ENCODE data around the gene CACNG5.
A peak's percentile ranks its signal among the peaks of the same experiment; 100 is the strongest.
"Not testable (repeated sequence)": the region's sequence is repeated elsewhere in the genome, so short reads cannot be mapped to it uniquely, and the experiment has no call there.

Gene CACNG5

GRCh38 chr17:66849851-66850580 lies 15.1 kb downstream of the CACNG5 start:
- DNase-seq (ENCODE audit: low read depth) = no peak

DNA sequence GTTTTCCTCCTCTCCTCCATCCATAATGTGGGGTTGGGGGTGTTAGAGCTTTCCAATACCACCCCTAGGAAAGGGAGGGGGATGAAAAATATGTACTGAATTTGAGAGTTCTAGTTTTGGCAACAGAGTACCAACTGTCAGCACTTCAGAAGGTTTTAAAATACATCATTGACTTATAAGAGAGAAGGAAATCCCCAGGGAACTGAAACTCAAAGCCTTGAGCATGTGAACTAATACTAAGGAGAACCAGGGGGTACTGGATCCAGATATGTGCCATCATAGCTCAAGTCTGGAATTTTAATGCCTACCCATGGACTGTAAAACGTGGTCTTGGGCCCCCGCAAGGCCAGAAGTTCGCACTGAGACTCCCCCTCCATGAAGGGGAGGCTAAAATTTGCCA lies 15.8 kb downstream of the CACNG5 start:
- no peak for DNase-seq (ENCODE audit: low read depth)

DNA sequence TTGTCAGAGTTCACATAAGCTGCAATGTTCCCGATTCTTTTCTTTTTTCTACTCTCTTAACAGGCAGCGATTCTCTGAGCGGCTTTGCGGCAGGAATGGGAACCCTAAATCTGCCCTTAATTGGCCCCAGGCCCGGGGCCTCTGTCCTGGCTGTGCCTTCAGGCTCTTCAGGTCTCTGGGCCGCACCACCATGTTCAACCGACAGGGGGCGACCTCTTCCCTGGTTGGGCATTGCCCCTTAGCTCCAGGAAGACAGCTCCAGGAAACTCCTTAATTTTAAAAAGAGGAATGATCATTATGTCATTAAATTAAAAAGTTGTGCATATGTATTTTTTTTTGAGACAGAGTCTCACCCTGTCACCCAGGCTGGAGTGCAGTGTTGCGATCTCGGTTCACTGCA lies 20.3 kb downstream of the CACNG5 start:
- no peak for DNase-seq (ENCODE audit: low read depth)

GRCh38 chr17:66858226-66859083 lies 23.5 kb downstream of the CACNG5 start:
- DNase-seq (ENCODE audit: low read depth) = no peak

GRCh38 chr17:66859353-66859752 lies 24.4 kb downstream of the CACNG5 start:
- DNase-seq (ENCODE audit: low read depth) = no peak

DNA sequence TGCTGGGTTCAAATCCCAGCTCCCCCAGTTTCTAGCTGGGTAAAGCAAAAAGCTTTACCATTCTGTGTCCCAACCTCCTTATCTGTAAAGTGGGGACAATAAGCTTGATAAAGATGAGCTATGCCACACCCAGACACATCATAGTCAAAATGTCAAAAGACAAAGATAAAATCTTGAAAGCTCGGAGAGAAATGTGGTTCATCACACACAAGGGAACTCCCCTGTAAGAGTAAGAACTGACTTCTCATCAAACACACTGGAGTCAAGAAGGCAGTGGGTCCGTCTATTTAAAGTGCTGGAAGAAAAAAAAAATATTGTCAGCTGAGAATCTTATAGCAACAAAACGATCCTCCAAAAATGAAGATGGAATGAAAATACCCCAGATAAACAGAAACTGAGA lies 25.3 kb downstream of the CACNG5 start:
- no peak for DNase-seq (ENCODE audit: low read depth)

GRCh38 chr17:66863820-66864219 lies 28.9 kb downstream of the CACNG5 start:
- no peak for DNase-seq (ENCODE audit: low read depth)

DNA sequence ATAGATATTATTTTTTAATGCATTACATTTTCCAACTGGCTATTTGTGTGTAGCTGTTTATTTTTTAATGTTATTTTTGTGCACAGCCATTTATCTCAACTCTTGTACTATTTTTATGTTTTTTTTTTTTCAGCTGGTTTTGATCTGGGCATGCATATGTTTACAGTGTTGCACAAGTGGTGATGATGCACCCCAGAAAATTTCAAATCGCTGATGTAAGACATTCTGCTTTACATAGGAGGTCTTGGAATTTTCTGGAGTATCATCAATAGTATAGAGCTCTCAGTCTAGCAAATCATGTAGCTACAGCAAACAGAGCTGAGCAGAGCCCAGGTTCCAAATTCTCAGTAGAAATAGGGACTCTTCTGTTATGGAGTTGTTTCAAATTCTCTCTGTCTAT lies 30.2 kb downstream of the CACNG5 start:
- DNase-seq (ENCODE audit: low read depth) = peak; percentile 44

GRCh38 chr17:66873962-66874361 lies 39.0 kb downstream of the CACNG5 start:
- DNase-seq (ENCODE audit: low read depth) = no peak

- DNase-seq (ENCODE audit: low read depth) = no peak
Measured at GRCh38 chr17:66884931-66885330, 50.0 kb downstream of the CACNG5 start.

DNA sequence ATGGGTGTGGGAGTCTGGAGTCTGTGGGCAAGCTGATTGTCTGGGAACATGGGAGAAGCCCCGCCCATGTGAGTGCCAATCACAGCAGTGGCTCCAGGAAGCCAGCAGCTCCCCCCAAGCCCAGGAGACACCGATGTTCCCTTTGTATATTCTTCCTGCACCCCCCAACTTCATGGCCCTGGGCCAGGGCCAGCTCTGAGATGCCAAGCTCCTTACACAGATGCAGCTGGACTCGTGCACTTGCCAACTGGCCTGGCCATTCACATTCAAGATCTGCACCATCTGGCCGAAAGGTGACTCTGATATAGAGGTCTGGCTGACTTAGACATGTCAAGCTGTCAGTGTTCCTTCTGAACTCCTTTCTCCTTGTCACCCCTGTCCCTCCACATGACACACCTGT lies 50.5 kb downstream of the CACNG5 start:
- DNase-seq (ENCODE audit: low read depth) = no peak

GRCh38 chr17:66889480-66890230 lies 54.7 kb downstream of the CACNG5 start:
- DNase-seq (ENCODE audit: low read depth) = no peak

GRCh38 chr17:66892246-66892645 lies 57.3 kb downstream of the CACNG5 start:
- DNase-seq (ENCODE audit: low read depth) = no peak

- no peak for DNase-seq (ENCODE audit: low read depth)
Measured at GRCh38 chr17:66893382-66893781, 58.5 kb downstream of the CACNG5 start.

- DNase-seq (ENCODE audit: low read depth) = no peak
Measured at GRCh38 chr17:66893863-66894262, 58.9 kb downstream of the CACNG5 start.

DNA sequence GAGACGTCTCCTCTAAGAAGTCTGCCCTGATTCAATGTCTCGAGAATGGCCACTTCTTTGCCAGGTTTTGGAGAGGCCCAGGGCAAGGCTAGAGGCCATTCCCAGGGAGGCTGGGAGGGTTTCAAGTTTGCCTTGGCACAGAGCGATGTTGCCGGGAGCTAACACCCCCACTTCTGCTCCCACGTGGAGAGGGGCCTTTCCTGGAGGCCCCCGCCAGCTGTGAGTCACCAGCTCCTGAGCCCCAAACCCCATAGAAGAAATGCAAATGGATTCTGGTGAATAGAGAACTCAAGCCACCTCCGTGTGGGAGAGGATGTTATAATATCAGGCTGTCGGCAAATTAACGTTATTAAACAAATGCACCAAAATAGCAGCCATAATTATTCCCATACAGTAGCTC lies 62.2 kb downstream of the CACNG5 start:
- DNase-seq (ENCODE audit: low read depth) = no peak

DNA sequence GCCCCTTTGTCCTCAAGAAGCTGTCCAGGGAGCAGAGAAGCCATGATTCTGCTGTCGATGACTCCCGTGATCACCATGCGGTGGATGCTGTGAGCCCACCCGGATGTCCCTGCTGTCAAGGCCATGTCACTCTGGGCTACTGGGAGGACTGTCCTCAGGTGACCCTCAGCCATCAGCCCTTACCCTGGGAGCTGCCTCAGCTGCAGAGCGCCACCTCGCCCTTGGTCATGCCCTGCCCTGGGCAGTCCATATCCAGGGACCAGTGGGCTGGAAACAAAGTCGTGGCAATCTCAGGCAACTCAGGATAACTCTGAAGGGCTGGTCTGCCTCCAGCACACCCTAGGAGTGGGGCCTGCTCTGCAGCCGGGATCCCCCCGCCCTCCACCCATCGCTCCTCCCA lies 63.6 kb downstream of the CACNG5 start:
- no peak for DNase-seq (ENCODE audit: low read depth)

GRCh38 chr17:66900126-66901010 lies 65.5 kb downstream of the CACNG5 start:
- no peak for DNase-seq (ENCODE audit: low read depth)

- not testable (repeated sequence) for DNase-seq (ENCODE audit: low read depth)
Measured at GRCh38 chr17:66903296-66903695, 68.4 kb downstream of the CACNG5 start.

DNA sequence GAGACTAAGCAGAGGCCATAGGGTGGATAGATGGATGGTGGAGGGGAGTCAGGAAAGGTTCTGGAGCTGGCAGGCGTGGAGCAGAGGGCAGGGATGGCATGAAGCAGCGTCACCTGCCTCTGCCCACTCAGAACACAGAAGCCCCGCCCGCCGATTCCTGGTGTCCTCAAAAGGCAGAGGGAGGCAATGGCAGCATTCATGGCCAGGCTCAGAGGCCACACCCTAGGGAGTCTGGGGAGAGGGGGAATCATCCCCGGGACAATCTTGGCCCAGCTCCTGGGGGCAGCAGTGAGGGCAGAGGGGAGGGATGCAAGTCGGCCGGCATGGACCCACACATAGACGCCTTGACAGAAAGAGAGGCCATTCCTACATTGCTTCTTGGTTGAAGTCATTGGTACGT lies 68.9 kb downstream of the CACNG5 start:
- no peak for DNase-seq (ENCODE audit: low read depth)

DNA sequence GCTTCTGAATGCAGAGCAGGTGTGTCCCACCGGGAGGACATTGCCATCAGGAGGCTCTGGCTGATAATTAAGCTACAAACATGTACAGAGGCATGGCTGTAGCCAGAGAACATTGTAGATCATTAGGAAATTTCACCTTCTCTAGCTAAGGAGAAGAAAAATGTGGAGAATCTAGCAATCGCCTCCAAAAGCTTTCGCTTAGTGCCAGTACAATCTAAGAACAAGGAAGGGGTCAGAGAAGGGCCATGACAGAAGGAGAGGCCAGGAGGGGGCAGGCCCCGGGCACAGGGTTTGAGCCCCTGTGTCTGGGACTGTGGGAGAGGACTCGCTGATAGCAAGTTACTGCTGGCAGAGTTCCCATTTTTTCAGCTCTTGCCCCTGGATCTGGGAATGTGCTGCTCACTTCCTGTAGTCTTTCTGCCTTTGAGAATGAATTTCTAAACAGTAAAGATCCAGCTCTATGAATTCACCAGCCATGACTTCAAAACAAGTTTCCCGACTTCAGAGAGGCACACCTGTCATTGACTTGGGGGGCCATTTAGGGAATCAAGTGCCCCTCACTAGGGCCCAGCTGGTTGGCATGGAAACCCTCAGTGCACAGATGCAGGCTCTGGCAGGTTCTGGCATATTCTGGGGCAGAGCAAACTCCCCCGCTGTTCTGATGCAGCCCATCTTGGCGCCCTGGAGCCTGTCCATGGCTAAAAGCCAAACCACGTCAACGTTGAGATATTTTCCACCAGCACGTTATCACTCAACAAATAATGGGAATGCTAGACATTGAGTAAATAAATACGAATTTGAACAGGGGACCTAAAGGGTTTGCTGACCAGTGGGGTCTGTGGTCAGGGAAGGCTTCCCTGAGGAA lies 70.1 kb downstream of the CACNG5 start:
- DNase-seq (ENCODE audit: low read depth) = no peak

All from HS-5 (cell line).